ENCODE measurements around the gene CBX8.

DNA sequence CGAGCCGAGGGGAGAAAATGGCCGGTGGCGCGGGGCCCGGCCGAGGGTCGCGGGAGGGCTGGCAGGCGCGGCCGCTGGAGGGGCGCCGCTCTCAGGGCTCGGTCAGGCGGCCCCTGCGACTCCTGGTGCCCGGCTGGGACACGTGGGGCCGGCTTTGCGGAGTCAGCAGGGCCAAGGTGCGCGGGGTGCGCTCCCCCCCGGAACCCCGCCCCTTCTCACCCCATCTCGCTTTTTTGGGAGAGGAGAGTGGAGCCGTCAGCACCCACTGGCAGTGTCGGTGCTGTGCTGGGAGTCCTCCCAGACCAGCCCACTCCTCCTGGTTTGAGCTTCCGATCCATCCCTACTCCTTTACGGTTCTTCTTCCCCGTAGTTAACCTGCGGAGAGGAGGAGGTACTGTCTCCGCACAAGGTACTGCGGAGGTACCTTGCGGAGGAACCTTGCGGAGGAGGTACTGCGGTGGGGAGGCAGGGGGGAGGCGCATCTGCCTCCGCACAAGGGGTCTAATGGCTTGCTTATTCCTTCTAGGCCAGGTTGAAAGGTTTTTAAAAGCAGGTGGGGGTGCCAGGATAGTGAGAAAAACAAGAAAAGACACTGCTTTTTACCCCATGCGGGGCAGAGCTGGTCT lies 19.1 kb upstream of the CBX8 start:
- TF ChIP-seq POLR2A (IDR thresholded peaks at IDR 0.05; ENCODE audit: low read depth) = no peak
- no peak for TF ChIP-seq EP300 (IDR thresholded peaks at IDR 0.05)
